ENCODE measurements around the gene ATIC.

ATIC gene

GRCh38 chr2:215332872-215333595 is 21.2 kb downstream of the ATIC start:
- TF ChIP-seq TAF1 (IDR thresholded peaks at IDR 0.05; ENCODE audit: low read depth) (no peak), REST (IDR thresholded peaks at IDR 0.05; ENCODE audit: low read depth) (no peak), RAD21 (IDR thresholded peaks at IDR 0.05; ENCODE audit: low read depth) (no peak), CREB1 (IDR thresholded peaks at IDR 0.05; ENCODE audit: low read depth) (no peak), YY1 (IDR thresholded peaks at IDR 0.05; ENCODE audit: low read depth) (no peak), EP300 (IDR thresholded peaks at IDR 0.05; ENCODE audit: borderline replicate concordance) (no peak), MAX (IDR thresholded peaks at IDR 0.05) (no peak), EGR1 (IDR thresholded peaks at IDR 0.05) (no peak), NFIC (IDR thresholded peaks at IDR 0.05) (no peak), TEAD4 (IDR thresholded peaks at IDR 0.05) (no peak), ZBTB7A (IDR thresholded peaks at IDR 0.05; ENCODE audit: low read depth) (no peak)

GRCh38 chr2:215338883-215339679 is 27.2 kb downstream of the ATIC start:
- TF ChIP-seq MAX (IDR thresholded peaks at IDR 0.05) (no peak), REST (IDR thresholded peaks at IDR 0.05; ENCODE audit: low read depth) (no peak), USF1 (IDR thresholded peaks at IDR 0.05) (no peak), TAF1 (IDR thresholded peaks at IDR 0.05; ENCODE audit: low read depth) (no peak), TEAD4 (IDR thresholded peaks at IDR 0.05) (no peak), YY1 (IDR thresholded peaks at IDR 0.05; ENCODE audit: low read depth) (no peak)

- TF ChIP-seq TEAD4 (IDR thresholded peaks at IDR 0.05) = no peak
- no peak for TF ChIP-seq EGR1 (IDR thresholded peaks at IDR 0.05)
- no peak for TF ChIP-seq REST (IDR thresholded peaks at IDR 0.05; ENCODE audit: low read depth)
Observed at GRCh38 chr2:215347878-215348277, 36.0 kb downstream of the ATIC start.

- TF ChIP-seq TCF12 (IDR thresholded peaks at IDR 0.05; ENCODE audit: low read depth) = no peak
- TF ChIP-seq NFIC (IDR thresholded peaks at IDR 0.05) = no peak
- TF ChIP-seq RAD21 (IDR thresholded peaks at IDR 0.05; ENCODE audit: low read depth) = no peak
- TF ChIP-seq FOXM1 (IDR thresholded peaks at IDR 0.05; ENCODE audit: borderline replicate concordance, low read depth) = no peak
- no peak for TF ChIP-seq CEBPB (IDR thresholded peaks at IDR 0.05)
- no peak for TF ChIP-seq TEAD4 (IDR thresholded peaks at IDR 0.05)
- no peak for TF ChIP-seq ZBTB7A (IDR thresholded peaks at IDR 0.05; ENCODE audit: low read depth)
Observed at GRCh38 chr2:215352602-215353001, 40.7 kb downstream of the ATIC start.

All from Ishikawa (cell line).